Endothelial cell of umbilical vein (primary cell): ENCODE results near the gene NEDD4L. TPM values are rescaled to one million over a fixed set of nuclear protein-coding genes. Genes with fewer than 3 reads are reported as not detected.
"Not testable (repeated sequence)": the region's sequence is repeated elsewhere in the genome, so short reads cannot be mapped to it uniquely, and the experiment has no call there.

Experiments used
- BruUV-seq: library from RNA; stranded (reverse); fragments of 400-500 nt; replicated peaks from 2 replicates; lab custom pipeline; 2021; lab: Mats Ljungman, UMichigan
- CTCF ChIA-PET: fragments of 300-600, 350-600 bp; sonication (Branson Sonifier 250); formaldehyde crosslinking; loops from one replicate; lab custom pipeline; 2021; ENCODE audit warnings: antibody characterized with exemption, inconsistent platforms; lab: Charles Lee
- POLR2A ChIA-PET: fragments of 300-600, 350-600 bp; sonication (Branson Sonifier 250); formaldehyde crosslinking; loops from one replicate; lab custom pipeline; 2021; ENCODE audit warnings: antibody characterized with exemption, inconsistent platforms; lab: Charles Lee
- DNase-seq: peaks from one replicate; pipeline ENCODE4 v3.0.0-alpha.2; 2011; ENCODE audit warnings: low read depth, low spot score
- FAIRE-seq: peaks from 2 replicates; lab custom pipeline; 2011; peaks lifted over from hg19 to GRCh38; lab: Jason Lieb, UNC
- H2AFZ ChIP-seq: 2 replicates; pipeline ENCODE4 v1.6.0; 2012; ENCODE audit warnings: low read depth, low read length, control low read depth, inconsistent platforms
- H3K27ac ChIP-seq: 2 replicates; pipeline ENCODE4 v1.5.1; 2011; ENCODE audit warnings: low read depth, mild to moderate bottlenecking, control low read depth, low read length, moderate library complexity; ENCODE audit not compliant: insufficient read depth
- H3K27me3 ChIP-seq, 2 experiments: 2 replicates each; pipeline versions ENCODE4 v1.6.0 to v1.6.1; 2011; ENCODE audit warnings: low read length in 2 of 2, mixed read lengths in 1 of 2; ENCODE audit not compliant: control insufficient read depth in 2 of 2, insufficient read depth in 2 of 2
- H3K36me3 ChIP-seq, 2 experiments: 2 replicates in 1 of 2; 3 replicates in 1 of 2; pipeline ENCODE4 v1.5.1; 2011; ENCODE audit warnings: low read length in 2 of 2, mild to moderate bottlenecking in 1 of 2, moderate library complexity in 1 of 2; ENCODE audit not compliant: control insufficient read depth in 2 of 2, insufficient read depth in 2 of 2; ENCODE audit errors: extremely low read depth in 1 of 2
- H3K4me1 ChIP-seq: 3 replicates; pipeline ENCODE4 v1.5.1; 2011; ENCODE audit warnings: mild to moderate bottlenecking, low read length; ENCODE audit not compliant: control insufficient read depth, insufficient read depth; ENCODE audit errors: extremely low read depth
- H3K4me2 ChIP-seq: 2 replicates; pipeline ENCODE4 v1.6.1; 2011; ENCODE audit warnings: low read length, control low read depth, mixed read lengths; ENCODE audit not compliant: insufficient read depth
- H3K4me3 ChIP-seq, 3 experiments: fragments of 200-600 bp in 1 of 3; sonication (generic), shearing (Covaris generic) in 1 of 3; replicated peaks in 1 of 3; 2 replicates each; pipeline ENCODE4 v1.5.1; 2011 to 2016; ENCODE audit warnings: control low read depth in 3 of 3, low read length in 3 of 3, mild to moderate bottlenecking in 2 of 3, inconsistent platforms in 1 of 3, low read depth in 1 of 3, moderate library complexity in 1 of 3; ENCODE audit not compliant: insufficient read depth in 1 of 3
- H3K79me2 ChIP-seq: 2 replicates; pipeline ENCODE4 v1.6.0; 2012; ENCODE audit warnings: low read length, inconsistent platforms; ENCODE audit not compliant: control insufficient read depth, insufficient read depth
- H3K9ac ChIP-seq: replicated peaks from 2 replicates; pipeline ENCODE3; 2011; ENCODE audit warnings: low read length, control low read depth; ENCODE audit not compliant: insufficient read depth; ENCODE audit errors: extremely low read depth
- H3K9me1 ChIP-seq: replicated peaks from 3 replicates; pipeline ENCODE4 v1.6.0; 2011; ENCODE audit warnings: mild to moderate bottlenecking, low read length; ENCODE audit not compliant: control insufficient read depth, insufficient read depth; ENCODE audit errors: extremely low read depth
- H3K9me3 ChIP-seq: replicated peaks from 2 replicates; pipeline ENCODE4 v1.5.1; 2012; ENCODE audit warnings: low read length, inconsistent platforms; ENCODE audit not compliant: control insufficient read depth, insufficient read depth
- H4K20me1 ChIP-seq: replicated peaks from 2 replicates; pipeline ENCODE3; 2011; ENCODE audit warnings: mild to moderate bottlenecking, low read length; ENCODE audit not compliant: control insufficient read depth, insufficient read depth; ENCODE audit errors: extremely low read depth
- CTCF ChIP-seq, 2 donors: IDR thresholded peaks; 1 replicate in 1 of 2; 2 replicates in 1 of 2; pipeline ENCODE4 v1.5.1; 2011; ENCODE audit warnings: low read length in 2 of 2, mild to moderate bottlenecking in 2 of 2, moderate library complexity in 2 of 2, control low read depth in 1 of 2, inconsistent platforms in 1 of 2, low read depth in 1 of 2; ENCODE audit not compliant: insufficient read depth in 1 of 2; ENCODE audit errors: extremely low read depth in 1 of 2
- EZH2 ChIP-seq: IDR thresholded peaks from 2 replicates; pipeline ENCODE4 v1.6.1; 2012; ENCODE audit warnings: borderline replicate concordance, low read depth, mild to moderate bottlenecking, moderate library complexity, low read length, inconsistent platforms; ENCODE audit not compliant: severe bottlenecking
- FOS ChIP-seq: IDR thresholded peaks from 2 replicates; pipeline ENCODE4 v1.6.1; 2011; ENCODE audit warnings: mild to moderate bottlenecking, low read length, moderate library complexity, borderline replicate concordance; ENCODE audit not compliant: insufficient read depth
- GATA2 ChIP-seq: IDR thresholded peaks from 2 replicates; pipeline ENCODE4 v1.7.0; 2011; ENCODE audit warnings: low read depth, mild to moderate bottlenecking, moderate library complexity, mixed read lengths, low read length; ENCODE audit not compliant: insufficient read length, insufficient read depth
- JUN ChIP-seq: IDR thresholded peaks from 2 replicates; pipeline ENCODE4 v1.6.1; 2011; ENCODE audit warnings: borderline replicate concordance, low read depth; ENCODE audit not compliant: insufficient read length, insufficient read depth
- MAX ChIP-seq: IDR thresholded peaks from 2 replicates; pipeline ENCODE4 v1.6.1; 2011; ENCODE audit not compliant: insufficient read depth, insufficient read length
- MYC ChIP-seq: IDR thresholded peaks from one replicate; pipeline ENCODE4 v1.6.1; 2011; ENCODE audit warnings: mild to moderate bottlenecking, low read depth, low read length
- POLR2A ChIP-seq: IDR thresholded peaks from 2 replicates; pipeline ENCODE4 v1.6.1; 2012; ENCODE audit warnings: low read depth, mild to moderate bottlenecking, control low read depth, low read length
- POLR2AphosphoS5 ChIP-seq: IDR thresholded peaks from 2 replicates; pipeline ENCODE4 v1.6.1; 2012; ENCODE audit warnings: low read depth, mild to moderate bottlenecking, control low read depth, low read length, moderate library complexity; ENCODE audit not compliant: insufficient read depth
- dilution Hi-C: fragments of 300-500 bp; cut with MboI; formaldehyde crosslinking; loops from one replicate; pipeline ENCODE4 v1.15.0; 2019; ENCODE audit warnings: low sequenced_read_pairs; ENCODE audit not compliant: extremely low pct_ligation_motif_present
- intact Hi-C: fragments of 100-400 bp; cut with micrococcal nuclease; formaldehyde crosslinking; loops from one replicate; pipeline ENCODE4 v1.10.0; 2022
- polyA plus RNA-seq, 4 experiments: library from polyadenylated mRNA; depleted of rRNA in 3 of 4; stranded (reverse) in 3 of 4; unstranded in 1 of 4; fragments of >200 nt; gene quantifications; 2 replicates each; pipeline versions ENCODE4 v1.2.1 to v1.2.3, GENCODE V29; 2011 to 2012; ENCODE audit warnings: missing spikeins in 1 of 4
- total RNA-seq: library from RNA; stranded (reverse); gene quantifications from 2 replicates; pipeline ENCODE4 v1.2.3, GENCODE V29; 2021

Gene NEDD4L
- total and polyA plus RNA-seq, 2 donors (not counting 3 experiments of a cell fraction or from before 2014, with no cell fraction given): 20.5 to 78.9 TPM

GRCh38 chr18:57995331-57995730 lies 48.7 kb upstream of the NEDD4L start:
- CTCF ChIA-PET: no interaction called here
- Histone ChIP-seq H2AFZ (no peak overlapping the region), H3K9ac (no peak overlapping the region), H3K27ac (no peak overlapping the region), H3K79me2 (no peaks in the 10 kb centered on the region), H3K4me1 (no peaks in the 10 kb centered on the region), H4K20me1 (no peaks in the 10 kb centered on the region), H3K4me2 (no peak overlapping the region), H3K27me3 (peaks cover 3 to 4% of the 10 kb centered on the region in 2 experiments), H3K9me3 (no peaks in the 10 kb centered on the region), H3K9me1 (no peaks in the 10 kb centered on the region), H3K36me3 (no peaks in the 10 kb centered on the region), H3K4me3 (no peak overlapping the region)
- intact Hi-C loops (no loop called here), dilution Hi-C loops (no loop called here)
- FAIRE-seq (no peak), DNase-seq (no peak)
- TF ChIP-seq MAX (no peak), POLR2AphosphoS5 (no peak), POLR2A (no peak), GATA2 (no peak), CTCF (IDR thresholded peaks at IDR 0.05; ENCODE audit: extremely low read depth in 1 of 2, insufficient read depth in 1 of 2, low read depth in 1 of 2, low read length in 2 of 2) (no peak), EZH2 (no peak), JUN (no peak), MYC (no peak), FOS (no peak)
- POLR2A ChIA-PET: no interaction called here
- BruUV-seq: no TSS peak

GRCh38 chr18:57996894-57997293 lies 47.1 kb upstream of the NEDD4L start:
- H3K4me1 ChIP-seq, BruUV-seq, H3K4me2 ChIP-seq, H3K9me3 ChIP-seq, H3K27me3 ChIP-seq, H2AFZ ChIP-seq, H3K9ac ChIP-seq, H3K27ac ChIP-seq, POLR2A ChIA-PET, dilution Hi-C loops, intact Hi-C loops, H4K20me1 ChIP-seq, H3K36me3 ChIP-seq, H3K79me2 ChIP-seq, DNase-seq, H3K4me3 ChIP-seq, FAIRE-seq, H3K9me1 ChIP-seq: not testable (repeated sequence)
- CTCF ChIA-PET: interaction anchor here (0.6 kb wide), 1 partner anchor 20 kb away, joined by 3 read pairs; no protein-coding TSS in a partner anchor
